K562 treated with DMSO at 1 percent for 12 hours (cell line): ENCODE results near the gene SPATA25. TPM values are rescaled to one million over a fixed set of nuclear protein-coding genes. Genes with fewer than 3 reads are reported as not detected.

Experiments used
- total RNA-seq: library from RNA; unstranded; fragments of 300-600 nt; gene quantifications from 2 replicates; pipeline ENCODE4 v1.2.3, GENCODE V29; 2022; ENCODE audit not compliant: insufficient read depth

SPATA25 gene
- total RNA-seq, result 1.9 TPM in 1 of 2 replicates, not detected in the other

GRCh38 chr20:45887346-45887715 lies at the start of gene SPATA25:
SPATA25 (minus strand) TSS chr20:45887622; CDS start chr20:45887590, 32 bp downstream.

GRCh38 chr20:45934586-45935415 lies 47.4 kb upstream of the SPATA25 start, which contains the start of gene PCIF1:
PCIF1 (plus strand) TSS chr20:45934683; CDS start chr20:45939000, 4,317 bp downstream.

GRCh38 chr20:45911486-45912343 lies 24.3 kb upstream of the SPATA25 start, which contains the start of gene PLTP:
PLTP (minus strand) TSS chr20:45912155; CDS start chr20:45911452, 703 bp downstream.

GRCh38 chr20:45890985-45891983 lies 3.9 kb upstream of the SPATA25 start, which contains the start of the genes CTSA and NEURL2:
CTSA (plus strand) TSS chr20:45891335; CDS start chr20:45891569, 234 bp downstream.
NEURL2 (minus strand) TSS chr20:45891208; CDS start chr20:45890991, 217 bp downstream.

GRCh38 chr20:45880988-45881788 lies 6.2 kb downstream of the SPATA25 start, which contains the start of gene ZSWIM1:
ZSWIM1 (plus strand) TSS chr20:45881227; CDS start chr20:45882593, 1,366 bp downstream.

GRCh38 chr20:45857114-45857881 lies 30.1 kb downstream of the SPATA25 start, which contains the start of the genes ACOT8 and ZSWIM3:
ACOT8 (minus strand) TSS chr20:45857392; CDS start chr20:45857315, 77 bp downstream.
ZSWIM3 (plus strand) TSS chr20:45857614; CDS start chr20:45857826, 212 bp downstream.

Other genes with a start within 250 kb of the SPATA25 start
- gene WFDC11, start 217.4 kb downstream of the SPATA25 start, total RNA-seq, result not detected in 2 replicates
- not detected in 2 replicates for gene WFDC13, start 185.6 kb downstream of the SPATA25 start, total RNA-seq
- not detected in 2 replicates for gene WFDC10B, start 182.6 kb downstream of the SPATA25 start, total RNA-seq
- gene SPINT4, start 165.3 kb downstream of the SPATA25 start, total RNA-seq, result not detected in 2 replicates
- gene WFDC3, start 95.7 kb downstream of the SPATA25 start, total RNA-seq, result not detected in 2 replicates
- 40.3 and 42.3 TPM in 2 replicates for gene DNTTIP1, start 95.7 kb downstream of the SPATA25 start, total RNA-seq
- 1.5 TPM in 1 of 2 replicates, not detected in the other for gene UBE2C, start 75.0 kb downstream of the SPATA25 start, total RNA-seq
- gene TNNC2, start 60.3 kb downstream of the SPATA25 start, total RNA-seq, result not detected in 2 replicates
- gene SNX21, start 53.8 kb downstream of the SPATA25 start, total RNA-seq, result 1.9 and 3.5 TPM in 2 replicates
- 68.3 and 90.4 TPM in 2 replicates for gene ACOT8, start 30.2 kb downstream of the SPATA25 start, total RNA-seq
- 4.7 and 7.7 TPM in 2 replicates for gene ZSWIM3, start 30.0 kb downstream of the SPATA25 start, total RNA-seq
- 6.8 and 16.3 TPM in 2 replicates for gene ZSWIM1, start 6.4 kb downstream of the SPATA25 start, total RNA-seq
- gene NEURL2, start 3.6 kb upstream of the SPATA25 start, total RNA-seq, result 2.8 and 5.2 TPM in 2 replicates
- 53.1 and 90.7 TPM in 2 replicates for gene CTSA, start 3.7 kb upstream of the SPATA25 start, total RNA-seq
- gene PLTP, start 24.5 kb upstream of the SPATA25 start, total RNA-seq, result 24.2 and 27.2 TPM in 2 replicates
- 29.2 and 30.5 TPM in 2 replicates for gene PCIF1, start 47.1 kb upstream of the SPATA25 start, total RNA-seq
- 4.5 and 15.5 TPM in 2 replicates for gene ZNF335, start 84.6 kb upstream of the SPATA25 start, total RNA-seq
- gene MMP9, start 121.3 kb upstream of the SPATA25 start, total RNA-seq, result not detected in 2 replicates
- gene SLC12A5, start 141.6 kb upstream of the SPATA25 start, total RNA-seq, result 21.0 TPM in 1 of 2 replicates, not detected in the other
- gene NCOA5, start 202.3 kb upstream of the SPATA25 start, total RNA-seq, result 9.2 and 25.8 TPM in 2 replicates
- gene CD40, start 230.7 kb upstream of the SPATA25 start, total RNA-seq, result 2.7 and 4.3 TPM in 2 replicates